HL-60/S4 treated with phorbol 12-myristate 13-acetate at 8.2 ng/mL for 4 days and 3 days (cell line): ENCODE data around the gene RBM26.

Source experiments
- in situ Hi-C: fragments of 300-500 bp; cut with MboI; formaldehyde crosslinking; loops from 2 replicates; pipeline ENCODE4 v1.15.0; 2022; ENCODE audit warnings: low sequenced_read_pairs

RBM26 gene

GRCh38 chr13:79341202-79341601 is 64.9 kb downstream of the RBM26 start:
- in situ Hi-C loops, result no loop called here

DNA sequence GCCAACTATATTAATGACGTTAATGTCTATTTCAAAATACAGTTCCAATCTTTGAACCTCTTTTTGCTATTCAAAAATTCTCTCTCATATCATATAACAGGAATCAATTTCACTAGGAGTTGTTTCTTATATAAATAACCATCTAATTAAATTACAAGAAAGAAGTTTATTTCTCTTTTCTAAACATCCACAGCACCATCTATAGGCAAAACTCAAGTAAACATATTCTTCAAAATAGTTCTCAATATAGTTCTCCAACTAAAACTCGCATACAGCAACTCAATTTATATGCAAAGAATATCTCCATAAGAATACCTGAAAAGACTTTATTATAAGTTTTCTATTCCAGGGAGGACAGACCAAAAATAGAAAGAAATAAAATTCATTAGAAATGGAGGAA is 65.6 kb downstream of the RBM26 start:
- in situ Hi-C loops, result no loop called here

- in situ Hi-C loops, result no loop called here
Measured at GRCh38 chr13:79338343-79338742, 67.7 kb downstream of the RBM26 start.

- in situ Hi-C loops, result no loop called here
Measured at GRCh38 chr13:79336966-79337365, 69.1 kb downstream of the RBM26 start.

DNA sequence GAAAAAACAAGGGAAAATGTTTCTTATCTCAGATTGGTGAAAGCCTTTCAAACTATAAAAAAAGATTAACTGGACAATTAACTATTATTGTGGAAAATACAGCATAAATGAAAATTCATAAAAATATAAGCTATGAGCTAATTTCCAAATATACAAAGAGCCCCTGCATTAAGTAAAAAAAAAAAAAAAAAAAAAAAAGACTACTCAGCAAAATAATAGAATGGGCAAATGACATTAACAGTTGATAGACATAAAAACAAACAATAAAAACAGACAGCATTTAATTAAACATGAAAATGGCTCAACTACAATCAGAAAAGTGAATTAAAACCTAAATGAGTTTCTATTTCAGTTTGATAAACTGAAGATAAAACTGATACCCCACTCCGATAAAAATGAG is 77.5 kb downstream of the RBM26 start:
- in situ Hi-C loops, result no loop called here

- in situ Hi-C loops, result no loop called here
Measured at GRCh38 chr13:79320433-79320832, 85.6 kb downstream of the RBM26 start.

DNA sequence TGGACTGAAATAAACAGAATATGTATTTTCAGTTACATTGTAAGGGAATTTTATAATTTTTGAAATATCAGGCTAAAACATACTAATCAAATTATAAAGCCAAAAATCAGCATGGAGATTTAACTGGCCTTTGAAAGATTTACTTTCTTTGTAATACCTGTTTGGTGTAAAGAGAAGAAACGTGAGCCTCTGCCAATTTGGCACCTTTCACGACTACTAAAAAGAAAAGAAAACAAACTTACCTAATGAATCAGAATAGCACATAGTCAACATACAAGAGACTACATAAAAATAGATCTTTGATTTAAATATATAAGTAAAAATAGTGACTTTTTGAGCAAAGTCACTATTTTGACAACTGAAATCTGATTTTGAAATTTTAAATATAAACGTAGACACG is 87.4 kb downstream of the RBM26 start:
- in situ Hi-C loops, result no loop called here

GRCh38 chr13:79317856-79318255 is 88.2 kb downstream of the RBM26 start:
- in situ Hi-C loops, result no loop called here

DNA sequence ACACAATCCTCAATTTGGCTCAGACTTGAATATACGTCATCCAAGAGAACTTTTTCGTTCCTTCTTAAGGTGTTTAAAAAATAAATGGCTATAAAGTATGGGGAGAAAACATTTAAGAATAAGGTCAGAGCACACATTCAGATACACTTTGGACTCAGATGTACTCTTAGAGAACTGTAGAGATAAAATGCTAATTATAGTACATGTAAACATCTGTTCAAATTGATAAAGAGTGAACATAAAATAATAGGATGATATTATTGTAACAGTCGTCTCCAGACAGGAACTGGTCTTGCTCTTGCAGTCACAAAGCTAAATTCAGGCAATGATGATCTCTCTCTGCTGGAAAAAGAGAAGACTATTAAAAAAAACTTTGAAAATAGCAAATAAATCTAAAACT is 91.4 kb downstream of the RBM26 start:
- in situ Hi-C loops, result no loop called here

DNA sequence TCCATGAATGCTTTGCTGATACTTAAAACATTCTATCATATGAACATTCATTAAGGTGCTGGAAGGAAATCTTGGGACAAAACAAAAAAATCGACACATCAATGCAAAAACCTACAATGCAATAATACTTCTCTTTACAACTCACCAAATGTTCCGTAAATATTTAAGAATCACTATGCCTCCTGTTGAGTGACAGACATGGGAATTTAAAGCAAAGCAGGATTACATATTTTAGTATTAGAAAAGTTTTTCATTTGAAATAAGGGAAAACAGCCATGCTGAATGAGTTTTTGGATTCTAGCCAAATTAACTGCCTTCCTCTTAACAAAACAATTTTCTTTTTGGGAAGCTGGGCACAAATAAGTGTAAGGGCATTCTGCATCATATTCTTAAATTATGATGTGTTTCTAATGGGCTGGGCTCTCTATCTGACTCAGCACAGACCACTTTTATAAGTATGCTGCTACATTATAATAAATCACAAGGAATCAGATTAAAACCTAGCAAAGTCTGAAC is 93.7 kb downstream of the RBM26 start:
- in situ Hi-C loops, result no loop called here

DNA sequence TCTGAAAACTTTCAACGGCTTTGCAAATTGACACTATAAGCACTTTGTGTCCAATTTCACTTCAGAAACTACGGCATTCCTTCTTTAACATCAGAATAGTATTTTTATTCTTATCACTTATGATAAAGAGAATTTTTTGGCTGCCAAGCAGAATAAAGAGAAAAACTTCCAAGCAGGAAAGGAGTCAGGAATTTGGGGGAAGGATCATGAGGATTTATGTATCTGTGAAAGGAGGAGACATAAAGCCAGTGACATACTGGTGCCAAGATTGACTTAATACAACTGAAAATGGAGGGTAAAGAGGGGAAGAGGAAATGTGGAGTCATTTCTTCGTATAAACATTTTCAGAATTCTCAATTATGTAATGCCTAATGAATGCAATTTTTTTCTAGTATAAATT is 94.7 kb downstream of the RBM26 start:
- in situ Hi-C loops, result no loop called here

- in situ Hi-C loops, result no loop called here
Measured at GRCh38 chr13:79309690-79310089, 96.4 kb downstream of the RBM26 start.

GRCh38 chr13:79307866-79308298 is 98.2 kb downstream of the RBM26 start:
- in situ Hi-C loops, result no loop called here

DNA sequence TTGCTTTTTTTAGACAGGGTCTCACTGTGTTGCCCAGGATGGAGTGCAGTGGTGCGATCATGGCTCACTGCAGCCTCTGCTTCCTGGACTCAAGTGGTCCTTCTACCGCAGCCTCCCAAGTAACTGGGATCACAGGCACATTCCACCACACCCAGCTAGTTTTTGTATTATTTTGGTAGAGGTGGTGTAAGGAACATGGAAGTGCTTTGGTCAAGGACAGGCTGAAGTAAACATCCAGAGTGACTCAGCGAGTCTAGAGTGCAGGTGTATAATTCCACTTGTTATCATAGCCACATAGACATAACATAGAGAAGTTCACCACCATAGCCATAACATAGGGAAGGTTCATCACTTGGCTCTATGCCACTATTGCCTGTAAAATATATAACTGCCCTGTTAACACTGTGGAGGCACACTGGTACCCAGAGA is 98.6 kb downstream of the RBM26 start:
- in situ Hi-C loops, result no loop called here

- in situ Hi-C loops, result no loop called here
Measured at GRCh38 chr13:79306650-79307049, 99.4 kb downstream of the RBM26 start.

DNA sequence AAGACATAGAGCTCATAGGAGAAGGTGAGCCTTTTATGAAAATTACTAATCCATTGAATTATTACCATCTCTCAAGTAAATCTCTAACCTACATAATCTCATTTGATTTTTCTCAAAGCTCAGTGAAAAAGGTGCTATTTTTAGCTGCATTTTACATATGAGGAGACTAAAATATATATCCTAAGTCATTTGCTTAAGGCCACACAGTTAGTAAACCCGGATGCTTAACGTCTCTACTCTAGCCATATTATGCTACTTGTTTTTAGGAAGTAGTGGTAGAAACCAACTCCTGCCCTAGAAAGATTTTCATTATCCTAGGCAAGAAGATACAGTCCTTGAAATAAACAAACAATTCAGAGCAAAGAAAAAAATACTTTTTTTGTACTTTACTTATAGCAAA is 108.9 kb downstream of the RBM26 start:
- in situ Hi-C loops, result no loop called here

- in situ Hi-C loops, result no loop called here
Measured at GRCh38 chr13:79295906-79296706, 109.9 kb downstream of the RBM26 start.

DNA sequence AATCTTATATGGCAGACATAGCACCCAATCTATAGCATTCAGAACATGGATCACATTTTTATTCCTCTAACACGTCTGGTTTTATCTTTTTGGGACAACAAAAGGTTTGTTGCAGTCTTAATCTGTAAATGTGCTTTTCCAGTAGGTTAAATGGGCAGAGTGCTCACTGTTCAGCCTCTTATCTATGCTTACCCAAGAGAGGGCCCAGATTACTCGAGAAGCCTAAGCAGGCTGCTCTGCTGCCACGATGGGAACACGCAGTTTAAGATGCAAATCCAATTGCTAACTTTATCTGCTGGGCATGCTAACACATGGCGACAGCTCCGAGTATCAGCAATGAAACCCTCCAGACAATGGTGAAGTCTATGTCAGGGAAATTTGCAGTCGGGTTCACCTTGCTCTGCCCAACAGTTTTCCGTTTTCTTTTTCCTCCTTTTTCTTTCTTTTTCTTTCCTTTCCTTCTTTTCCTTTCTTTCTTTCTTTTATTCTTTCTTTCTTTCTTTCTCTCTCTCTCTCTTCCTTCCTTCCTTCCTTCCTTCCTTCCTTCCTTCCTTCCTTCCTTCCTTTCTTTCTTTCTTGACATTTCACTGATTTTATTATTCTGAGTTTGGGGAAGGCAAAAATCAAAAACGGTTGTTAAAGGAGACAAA is 115.3 kb downstream of the RBM26 start:
- in situ Hi-C loops, result no loop called here

DNA sequence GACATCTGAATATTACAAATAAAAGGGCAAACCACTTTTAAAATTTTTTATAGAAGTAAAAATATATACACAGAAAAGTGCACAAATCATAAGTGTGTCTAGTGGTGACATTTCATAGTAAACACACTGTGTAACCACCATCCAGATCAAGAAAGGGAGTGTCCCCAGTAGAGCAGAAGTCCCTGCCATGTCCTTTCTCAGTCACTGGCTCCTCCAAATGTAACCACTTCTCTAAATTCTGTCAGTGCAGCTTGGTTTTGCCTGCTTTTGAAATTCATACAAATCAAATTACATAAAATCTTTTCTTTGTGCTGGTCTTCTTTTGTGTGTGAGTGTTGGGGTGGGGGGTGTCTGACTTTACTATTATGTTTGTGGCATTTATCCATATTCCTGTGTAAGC is 116.5 kb downstream of the RBM26 start:
- in situ Hi-C loops, result no loop called here

DNA sequence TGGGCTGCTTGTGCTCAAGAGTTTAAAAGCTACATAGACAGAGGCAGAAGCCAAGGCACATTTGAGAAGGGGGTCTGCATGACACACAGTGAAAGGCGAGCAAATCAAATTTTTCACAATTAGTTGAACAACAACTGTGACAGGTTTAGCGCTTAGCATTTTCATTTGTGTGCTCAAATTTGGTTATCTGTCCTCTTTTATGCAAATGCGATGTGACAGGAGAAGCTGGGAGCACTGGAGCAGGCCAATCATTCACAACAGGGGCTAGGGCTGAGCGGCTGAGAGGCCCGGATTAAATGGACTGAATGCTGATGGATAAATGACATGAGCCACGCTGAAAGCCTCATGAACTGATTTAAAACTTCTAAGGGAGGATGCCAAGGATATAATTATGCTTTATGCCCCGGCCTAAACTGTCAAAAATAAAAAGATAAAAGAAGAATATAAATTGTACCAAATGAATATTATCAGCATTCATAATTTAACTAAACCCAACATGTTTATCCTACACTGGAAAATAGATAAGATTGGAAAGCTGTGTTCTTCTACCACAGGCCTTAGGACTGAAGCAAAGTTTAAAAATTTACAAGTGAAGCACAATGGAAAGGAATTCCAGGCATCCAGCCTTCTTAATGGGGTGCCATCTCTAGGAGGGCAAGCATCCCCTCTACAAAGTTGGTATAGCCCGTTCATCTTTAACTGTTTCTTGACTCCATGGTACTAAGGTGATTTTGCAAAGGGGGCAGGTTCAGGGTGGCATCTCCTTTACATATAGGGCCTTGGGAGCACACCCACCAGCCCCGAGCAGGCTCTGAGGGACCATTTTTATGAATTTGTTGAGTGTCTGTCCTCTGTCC is 117.9 kb downstream of the RBM26 start:
- in situ Hi-C loops, result no loop called here

DNA sequence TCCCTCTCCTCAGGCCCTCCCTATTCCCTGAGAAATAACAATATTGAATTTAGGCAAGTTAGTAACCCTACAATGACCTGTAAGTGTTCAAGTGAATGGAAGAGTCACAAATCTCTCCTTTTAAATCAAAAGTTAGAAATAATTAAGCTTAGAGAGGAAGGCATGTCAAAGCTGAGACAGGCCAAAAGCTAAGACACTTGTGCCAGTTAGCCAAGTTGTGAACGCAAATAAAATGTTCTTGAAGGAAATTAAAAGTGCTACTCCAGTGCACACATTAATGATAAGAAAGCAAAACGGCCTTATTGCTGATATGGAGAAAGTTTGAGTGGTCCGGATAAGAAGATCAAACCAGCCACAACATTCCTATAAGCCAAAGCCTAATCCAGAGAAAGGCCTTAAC is 120.9 kb downstream of the RBM26 start:
- in situ Hi-C loops, result no loop called here
